H7 (cell line): Measurements from ENCODE around the gene TSR3. TPM values are rescaled to one million over a fixed set of nuclear protein-coding genes. Genes with fewer than 3 reads are reported as not detected.

ENCODE experiments used
- DNase-seq: peaks from one replicate; pipeline ENCODE4 v3.0.0; 2012
- H3K27me3 ChIP-seq: 2 replicates; pipeline ENCODE4 v1.6.0; 2011; ENCODE audit warnings: mild to moderate bottlenecking, low read length; ENCODE audit not compliant: control insufficient read depth, insufficient read depth
- H3K36me3 ChIP-seq: replicated peaks from 2 replicates; pipeline ENCODE4 v1.5.1; 2011; ENCODE audit warnings: low read length; ENCODE audit not compliant: control insufficient read depth, insufficient read depth
- H3K4me3 ChIP-seq: 2 replicates; pipeline ENCODE4 v1.5.1; 2011; ENCODE audit warnings: low read depth, mild to moderate bottlenecking, control low read depth, low read length, moderate library complexity; ENCODE audit not compliant: insufficient read depth
- total RNA-seq: library from RNA; depleted of rRNA; stranded (reverse); fragments of >200 nt; shearing (Covaris generic); gene quantifications from 2 replicates; pipeline ENCODE4 v1.2.3, GENCODE V29; 2014; rRNA removed

Gene TSR3
- total RNA-seq, 1 experiment from 2014 or later = 99.4 TPM

DNA sequence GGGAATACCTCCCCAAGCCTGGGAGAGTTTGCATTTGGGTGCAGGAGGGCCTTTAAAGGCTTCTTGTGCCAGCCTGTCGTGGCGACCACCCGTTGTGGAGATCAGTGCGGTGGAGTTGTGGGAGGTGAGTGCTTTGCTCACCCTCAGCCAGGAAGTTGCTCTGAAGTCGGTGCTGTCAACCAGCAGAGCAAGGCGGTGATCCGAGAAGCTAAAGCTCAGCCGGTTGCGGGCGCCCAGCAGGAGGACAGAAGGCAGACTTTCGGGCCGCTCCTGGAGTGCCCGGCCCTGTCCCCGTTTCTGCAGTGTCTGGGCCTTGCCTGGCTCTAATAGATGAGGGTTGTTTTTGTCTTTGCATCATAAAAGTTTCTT lies 40.9 kb downstream of the TSR3 start:
- H3K27me3 ChIP-seq = no peaks in the 10 kb centered on the region
- DNase-seq = peak; percentile 73
- peak overlapping the region; percentile 71 for H3K4me3 ChIP-seq
- H3K36me3 ChIP-seq = peaks cover 16% of the 10 kb centered on the region

GRCh38 chr16:1309888-1310831 lies 41.5 kb downstream of the TSR3 start:
- peaks cover 14% of the 10 kb centered on the region for H3K36me3 ChIP-seq
- peak overlapping the region; percentile 71 for H3K4me3 ChIP-seq
- H3K27me3 ChIP-seq = no peaks in the 10 kb centered on the region
- no peak for DNase-seq

DNA sequence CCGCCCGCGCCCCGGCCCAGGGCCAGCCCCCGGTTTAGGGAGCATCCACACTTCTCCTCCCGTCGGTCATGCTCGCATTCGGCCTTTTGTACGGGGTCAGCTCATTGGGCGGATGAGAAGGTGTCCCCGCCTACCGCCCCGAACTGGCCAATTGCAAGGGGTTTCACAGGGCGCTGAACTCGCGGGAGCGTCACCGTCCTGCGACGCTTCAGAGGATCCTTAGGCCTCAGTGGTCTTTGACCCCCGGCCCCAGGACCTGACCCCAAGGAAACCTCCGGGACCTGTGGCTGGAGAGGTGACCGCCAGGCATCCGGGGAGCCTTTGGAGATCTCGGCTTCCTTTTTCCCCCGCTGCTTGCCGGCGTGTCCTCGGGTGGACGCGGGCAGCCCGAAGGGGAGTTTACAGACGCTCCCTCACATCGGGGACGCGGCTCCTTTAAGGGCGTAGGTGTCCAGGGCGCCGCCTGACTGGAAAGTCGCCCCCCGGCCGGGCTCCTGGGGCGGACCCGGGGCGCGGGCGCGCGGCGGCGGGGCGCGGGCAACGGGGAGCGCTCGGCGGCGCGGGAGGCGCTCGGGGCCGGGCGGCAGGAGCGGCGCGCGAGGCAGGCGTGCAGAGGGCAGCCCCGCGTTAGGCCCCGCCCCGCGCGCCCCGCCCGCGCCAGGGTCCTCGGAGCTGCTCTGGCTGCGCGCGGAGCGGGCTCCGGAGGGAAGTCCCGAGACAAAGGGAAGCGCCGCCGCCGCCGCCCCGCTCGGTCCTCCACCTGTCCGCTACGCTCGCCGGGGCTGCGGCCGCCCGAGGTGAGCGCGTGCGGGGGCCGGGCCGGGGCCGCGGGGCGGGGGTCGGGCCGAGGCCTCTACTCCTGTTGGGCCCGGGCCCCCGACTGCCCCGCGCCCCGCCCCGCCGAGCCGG lies 42.4 kb downstream of the TSR3 start, which contains the start of gene UBE2I:
UBE2I (plus strand) TSS at position 660 of the 909 bp plus-strand sequence. CDS start 4,395 bp downstream, outside the sequence.
- no peaks in the 10 kb centered on the region for H3K27me3 ChIP-seq
- peak; percentile 99 for DNase-seq
- H3K36me3 ChIP-seq = peaks cover 6% of the 10 kb centered on the region
- peak within 1 kb of the TSS; percentile 72 for H3K4me3 ChIP-seq

- no peak for DNase-seq
- Histone ChIP-seq H3K36me3 (peaks cover 4% of the 10 kb centered on the region), H3K4me3 (peak overlapping the region; percentile 72), H3K27me3 (no peaks in the 10 kb centered on the region)
Measured at GRCh38 chr16:1308036-1308976, 43.4 kb downstream of the TSR3 start.

GRCh38 chr16:1306334-1306733 lies 45.3 kb downstream of the TSR3 start:
- peak; percentile 36 for DNase-seq
- H3K4me3 ChIP-seq = no peak overlapping the region
- peaks cover 1% of the 10 kb centered on the region; the same call in 1 of the 2 replicates for H3K36me3 ChIP-seq
- no peaks in the 10 kb centered on the region for H3K27me3 ChIP-seq

DNA sequence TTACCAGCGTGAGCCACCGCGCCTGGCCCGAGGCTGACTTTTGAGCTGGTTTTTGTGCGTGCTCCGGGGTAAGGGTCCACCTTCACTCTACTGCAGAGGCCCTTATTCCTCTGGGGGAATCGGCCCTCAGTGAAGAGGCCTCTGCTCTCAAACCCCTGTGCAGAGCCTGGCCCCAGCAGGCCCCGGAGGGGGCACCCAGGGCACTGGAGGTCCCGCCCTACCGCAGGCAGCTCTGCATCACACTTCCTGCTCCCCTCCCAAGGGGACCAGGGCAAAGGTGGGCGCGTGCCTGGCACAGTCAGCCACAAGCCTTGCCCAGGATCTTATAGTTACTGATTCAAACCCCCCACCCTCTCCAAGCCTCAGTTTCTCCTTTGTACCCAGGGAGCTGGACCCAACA lies 45.9 kb downstream of the TSR3 start:
- DNase-seq = peak; percentile 40
- H3K27me3 ChIP-seq = no peaks in the 10 kb centered on the region
- H3K4me3 ChIP-seq = no peak overlapping the region
- peaks cover 1% of the 10 kb centered on the region; the same call in 1 of the 2 replicates for H3K36me3 ChIP-seq

DNA sequence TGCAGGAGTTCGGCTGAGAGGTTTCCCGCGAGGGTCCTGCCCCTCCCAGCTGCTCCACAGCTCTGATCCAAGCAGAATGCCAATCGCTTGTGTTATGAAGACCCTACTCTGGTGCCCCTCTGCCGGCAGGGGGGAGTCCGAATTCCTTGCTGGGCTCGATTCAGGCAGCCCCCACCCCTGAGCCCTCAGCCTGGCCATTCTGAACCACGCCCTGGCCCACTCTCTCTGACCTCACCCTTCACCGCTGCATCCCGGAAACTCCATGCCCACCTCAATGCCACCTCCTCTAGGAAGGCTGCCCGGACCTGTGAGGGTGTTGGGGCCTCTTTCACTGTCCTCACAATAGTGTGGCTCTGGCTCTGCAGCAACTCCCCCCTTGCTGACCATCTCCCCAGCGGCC lies 50.1 kb downstream of the TSR3 start:
- Histone ChIP-seq H3K36me3 (no peaks in the 10 kb centered on the region), H3K27me3 (no peaks in the 10 kb centered on the region), H3K4me3 (no peak overlapping the region)
- DNase-seq = peak; percentile 31

GRCh38 chr16:1300664-1301476 lies 50.8 kb downstream of the TSR3 start:
- peak; percentile 96 for DNase-seq
- H3K4me3 ChIP-seq = peak overlapping the region; percentile 8; the same call in 1 of the 2 replicates

DNA sequence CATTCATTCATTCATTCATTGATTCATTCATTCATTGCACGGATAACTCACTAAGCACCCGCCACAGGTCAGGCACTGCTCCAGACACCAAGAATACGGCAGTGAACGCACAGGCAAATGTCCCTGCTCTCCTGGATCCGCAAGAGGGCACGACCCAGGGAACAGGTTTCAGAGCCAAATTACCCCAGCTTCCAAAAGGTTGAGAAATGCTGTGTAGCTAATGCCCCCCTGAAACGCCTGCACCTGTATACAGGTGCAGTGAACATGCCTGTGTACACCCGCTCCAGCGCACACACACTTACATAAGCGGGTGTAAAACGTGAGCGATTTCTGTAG lies 51.8 kb downstream of the TSR3 start:
- H3K4me3 ChIP-seq = no peak overlapping the region
- H3K36me3 ChIP-seq = no peaks in the 10 kb centered on the region
- DNase-seq = peak; percentile 33
- no peaks in the 10 kb centered on the region for H3K27me3 ChIP-seq

More at GRCh38 chr16:1300664-1301476, 50.8 kb downstream of the TSR3 start:
- H3K27me3 ChIP-seq = no peaks in the 10 kb centered on the region
- no peaks in the 10 kb centered on the region for H3K36me3 ChIP-seq

Other genes with a start within 250 kb of the TSR3 start
- gene CACNA1H, start 198.8 kb downstream of the TSR3 start, total RNA-seq = 24.8 and 27.3 TPM in 2 replicates
- gene TPSG1, start 126.6 kb downstream of the TSR3 start, total RNA-seq = not detected in 2 replicates
- gene TPSB2, start 121.7 kb downstream of the TSR3 start, total RNA-seq = not detected in 2 replicates
- not detected in 2 replicates for gene TPSAB1, start 111.2 kb downstream of the TSR3 start, total RNA-seq
- not detected in 2 replicates for gene TPSD1, start 95.8 kb downstream of the TSR3 start, total RNA-seq
- gene UBE2I, start 42.2 kb downstream of the TSR3 start, total RNA-seq = 79.9 and 80.2 TPM in 2 replicates
- 2.6 and 5.7 TPM in 2 replicates for gene BAIAP3, start 18.2 kb downstream of the TSR3 start, total RNA-seq
- 16.2 and 21.5 TPM in 2 replicates for gene GNPTG, start 53 bp upstream of the TSR3 start, total RNA-seq
- gene UNKL, start 62.8 kb upstream of the TSR3 start, total RNA-seq = 22.0 and 24.3 TPM in 2 replicates
- 30.0 and 32.8 TPM in 2 replicates for gene UQCC4, start 68.9 kb upstream of the TSR3 start, total RNA-seq
- gene PERCC1, start 79.2 kb upstream of the TSR3 start, total RNA-seq = not detected in 2 replicates
- 0.11 TPM in 1 of 2 replicates, not detected in the other for gene CCDC154, start 92.7 kb upstream of the TSR3 start, total RNA-seq
- 39.1 and 42.6 TPM in 2 replicates for gene CLCN7, start 123.2 kb upstream of the TSR3 start, total RNA-seq
- gene PTX4, start 137.1 kb upstream of the TSR3 start, total RNA-seq = not detected in 2 replicates
- gene TELO2, start 141.5 kb upstream of the TSR3 start, total RNA-seq = 50.2 and 60.3 TPM in 2 replicates
- 0.42 TPM in 1 of 2 replicates, not detected in the other for gene TMEM204, start 181.8 kb upstream of the TSR3 start, total RNA-seq